ENCODE results near the gene ITGB4.

GRCh38 chr17:75703191-75703590 is 18.1 kb upstream of the ITGB4 start:
- TF ChIP-seq, protein P1, sequence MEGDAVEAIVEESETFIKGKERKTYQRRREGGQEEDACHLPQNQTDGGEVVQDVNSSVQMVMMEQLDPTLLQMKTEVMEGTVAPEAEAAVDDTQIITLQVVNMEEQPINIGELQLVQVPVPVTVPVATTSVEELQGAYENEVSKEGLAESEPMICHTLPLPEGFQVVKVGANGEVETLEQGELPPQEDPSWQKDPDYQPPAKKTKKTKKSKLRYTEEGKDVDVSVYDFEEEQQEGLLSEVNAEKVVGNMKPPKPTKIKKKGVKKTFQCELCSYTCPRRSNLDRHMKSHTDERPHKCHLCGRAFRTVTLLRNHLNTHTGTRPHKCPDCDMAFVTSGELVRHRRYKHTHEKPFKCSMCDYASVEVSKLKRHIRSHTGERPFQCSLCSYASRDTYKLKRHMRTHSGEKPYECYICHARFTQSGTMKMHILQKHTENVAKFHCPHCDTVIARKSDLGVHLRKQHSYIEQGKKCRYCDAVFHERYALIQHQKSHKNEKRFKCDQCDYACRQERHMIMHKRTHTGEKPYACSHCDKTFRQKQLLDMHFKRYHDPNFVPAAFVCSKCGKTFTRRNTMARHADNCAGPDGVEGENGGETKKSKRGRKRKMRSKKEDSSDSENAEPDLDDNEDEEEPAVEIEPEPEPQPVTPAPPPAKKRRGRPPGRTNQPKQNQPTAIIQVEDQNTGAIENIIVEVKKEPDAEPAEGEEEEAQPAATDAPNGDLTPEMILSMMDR (IDR thresholded peaks at IDR 0.05 in 2 of 3, conservative IDR thresholded peaks at IDR 0.05 in 1 of 3; ENCODE audit: borderline replicate concordance in 1 of 3, insufficient read depth in 1 of 3, low read depth in 2 of 3, low read length in 2 of 3) = no peak
- TF ChIP-seq SIN3A (IDR thresholded peaks at IDR 0.05; ENCODE audit: low read depth) (no peak), CEBPB (IDR thresholded peaks at IDR 0.05; ENCODE audit: low read depth) (no peak), YY1 (IDR thresholded peaks at IDR 0.05; ENCODE audit: extremely low read depth, insufficient replicate concordance, low read depth, low read length) (no peak), POLR2A (IDR thresholded peaks at IDR 0.05; ENCODE audit: borderline replicate concordance, extremely low read depth, insufficient read depth, insufficient read length) (no peak), POLR2AphosphoS5 (IDR thresholded peaks at IDR 0.05; ENCODE audit: low read depth, low read length) (no peak), SP1 (IDR thresholded peaks at IDR 0.05; ENCODE audit: low read depth) (no peak), EZH2 (IDR thresholded peaks at IDR 0.05) (no peak), CBX3 (IDR thresholded peaks at IDR 0.05; ENCODE audit: low read depth) (no peak)
